Measurements from ENCODE around the gene BSN. TPM values are rescaled to one million over a fixed set of nuclear protein-coding genes. Genes with fewer than 3 reads are reported as not detected.

The BSN gene
- total and polyA plus RNA-seq, 2 donors (not counting 1 experiment from before 2014, with no cell fraction given), result 0.03 to 0.20 TPM

DNA sequence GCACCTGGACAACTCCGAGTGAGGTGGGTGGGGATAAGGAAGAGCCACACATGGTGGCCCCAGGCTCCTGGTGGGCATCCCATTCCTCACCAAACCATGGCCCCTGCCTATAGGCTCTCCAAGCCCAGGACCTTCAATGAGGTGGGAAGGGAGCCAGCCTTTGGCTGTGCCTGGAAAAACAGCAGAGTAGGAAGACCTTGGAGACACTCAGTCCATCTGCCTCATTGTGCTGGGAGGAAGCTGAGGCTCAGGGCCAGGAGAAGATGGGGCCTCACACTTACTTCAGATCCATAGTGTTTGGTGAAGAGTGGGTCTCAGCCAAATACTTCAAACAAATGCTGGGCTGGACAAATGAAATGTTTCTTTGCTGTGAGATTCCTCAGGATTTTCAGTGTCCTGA lies 72.5 kb downstream of the BSN start:
- Histone ChIP-seq H3K4me2 (replicated peaks; ENCODE audit: low read depth, low read length, poor library complexity, severe bottlenecking) (no peak overlapping the region), H2AFZ (ENCODE audit: insufficient read depth, low read depth, low read length, poor library complexity, severe bottlenecking) (no peak overlapping the region), H3K27ac (ENCODE audit: low read length in 2 of 2) (no peak overlapping the region), H3K79me2 (ENCODE audit: control insufficient read depth, insufficient read depth, low read length) (no peaks in the 10 kb centered on the region), H3K9ac (ENCODE audit: low read length) (no peak overlapping the region), H3K9me3 (ENCODE audit: control extremely low read depth in 1 of 3, control insufficient read depth in 2 of 3, insufficient read depth in 1 of 3, low read length in 2 of 3) (peaks cover 0 to 8% (median 4%) of the 10 kb centered on the region in 3 donors), H3K27me3 (replicated peaks in 1 of 4; ENCODE audit: control extremely low read depth in 1 of 4, control insufficient read depth in 3 of 4, insufficient read depth in 4 of 4, low read length in 3 of 4) (peaks cover 0 to 11% (median 4%) of the 10 kb centered on the region in 4 experiments), H3K4me3 (ENCODE audit: control extremely low read depth in 1 of 5, extremely low read depth in 1 of 5, insufficient read depth in 1 of 5, low read depth in 2 of 5, low read length in 4 of 5) (no peak overlapping the region), H4K20me1 (ENCODE audit: control insufficient read depth, insufficient read depth, low read length, poor library complexity, severe bottlenecking) (no peaks in the 10 kb centered on the region), H3K36me3 (replicated peaks in 1 of 2; ENCODE audit: control extremely low read depth in 1 of 2, control insufficient read depth in 1 of 2, extremely low read depth in 1 of 2, insufficient read depth in 2 of 2, low read length in 1 of 2) (no peaks in the 10 kb centered on the region), H3K4me1 (ENCODE audit: control insufficient read depth in 2 of 2, insufficient read depth in 2 of 2, low read length in 2 of 2) (no peaks in the 10 kb centered on the region)
- no peaks in the 10 kb centered on the region for H3K4me1 Mint-ChIP-seq
- ChIA-PET POLR2A (no interaction called here), CTCF (no interaction called here)
- no peak for TF ChIP-seq EZH2 (IDR thresholded peaks at IDR 0.05; ENCODE audit: borderline replicate concordance, insufficient read depth, low read depth, low read length, poor library complexity, severe bottlenecking)
- no peak for TF ChIP-seq CTCF (IDR thresholded peaks at IDR 0.05)
- no peak overlapping the region for H3K4me3 Mint-ChIP-seq
- H3K27ac Mint-ChIP-seq, result no peak overlapping the region
- DNase-seq (no peak), ATAC-seq (ENCODE audit: low read depth) (no peak)
- H3K9me3 Mint-ChIP-seq (ENCODE audit: insufficient read depth), result peaks cover 1% of the 10 kb centered on the region
- H3K27me3 Mint-ChIP-seq, result peaks cover 17% of the 10 kb centered on the region
- WGBS (ENCODE audit: insufficient coverage), result no CpG with 5 or more reads among the region's 1 CpG
- intact Hi-C loops (cut with micrococcal nuclease), result no loop called here

DNA sequence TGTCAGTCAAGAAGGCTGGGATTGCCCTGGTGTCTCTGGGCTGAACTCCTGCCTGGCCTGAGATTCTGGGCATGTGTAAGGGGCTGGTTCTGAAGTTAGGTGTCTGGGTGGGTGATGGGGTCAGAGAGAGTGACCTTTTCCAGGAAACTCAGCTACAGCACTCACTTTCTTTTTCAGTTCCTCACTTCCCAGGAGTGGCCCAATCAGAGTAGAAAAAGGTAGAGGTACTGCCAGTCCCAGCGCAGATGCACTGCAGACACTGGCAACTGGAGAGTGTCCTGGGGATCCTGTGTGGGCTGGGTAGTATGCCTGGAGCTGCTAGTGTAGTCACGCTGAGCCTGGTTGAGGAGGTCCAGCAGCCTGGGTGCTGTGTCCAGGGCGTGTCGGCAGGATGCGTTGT lies 73.4 kb downstream of the BSN start:
- WGBS (ENCODE audit: insufficient coverage), result 90% methylated on average over 5 of the region's 5 CpGs
- Histone ChIP-seq H3K27me3 (replicated peaks in 1 of 4; ENCODE audit: control extremely low read depth in 1 of 4, control insufficient read depth in 3 of 4, insufficient read depth in 4 of 4, low read length in 3 of 4) (peaks cover 0 to 14% (median 4%) of the 10 kb centered on the region in 4 experiments), H3K9me3 (ENCODE audit: control extremely low read depth in 1 of 3, control insufficient read depth in 2 of 3, insufficient read depth in 1 of 3, low read length in 2 of 3) (peaks cover 0 to 8% (median 5%) of the 10 kb centered on the region in 3 donors), H3K27ac (ENCODE audit: low read length in 2 of 2) (no peak overlapping the region), H3K4me2 (replicated peaks; ENCODE audit: low read depth, low read length, poor library complexity, severe bottlenecking) (no peak overlapping the region), H3K9ac (ENCODE audit: low read length) (no peak overlapping the region), H3K79me2 (ENCODE audit: control insufficient read depth, insufficient read depth, low read length) (no peaks in the 10 kb centered on the region), H3K36me3 (replicated peaks in 1 of 2; ENCODE audit: control extremely low read depth in 1 of 2, control insufficient read depth in 1 of 2, extremely low read depth in 1 of 2, insufficient read depth in 2 of 2, low read length in 1 of 2) (no peaks in the 10 kb centered on the region), H2AFZ (ENCODE audit: insufficient read depth, low read depth, low read length, poor library complexity, severe bottlenecking) (no peak overlapping the region), H4K20me1 (ENCODE audit: control insufficient read depth, insufficient read depth, low read length, poor library complexity, severe bottlenecking) (no peaks in the 10 kb centered on the region), H3K4me3 (ENCODE audit: control extremely low read depth in 1 of 5, extremely low read depth in 1 of 5, insufficient read depth in 1 of 5, low read depth in 2 of 5, low read length in 4 of 5) (no peak overlapping the region), H3K4me1 (ENCODE audit: control insufficient read depth in 2 of 2, insufficient read depth in 2 of 2, low read length in 2 of 2) (no peaks in the 10 kb centered on the region)
- ATAC-seq (ENCODE audit: low read depth) (no peak), DNase-seq (no peak)
- Mint-ChIP-seq H3K27me3 (peaks cover 17% of the 10 kb centered on the region), H3K4me3 (no peak overlapping the region), H3K9me3 (ENCODE audit: insufficient read depth) (peaks cover 4% of the 10 kb centered on the region), H3K27ac (no peak overlapping the region), H3K4me1 (no peaks in the 10 kb centered on the region)
- ChIA-PET POLR2A (no interaction called here), CTCF (no interaction called here)
- TF ChIP-seq CTCF (IDR thresholded peaks at IDR 0.05) (no peak), EZH2 (IDR thresholded peaks at IDR 0.05; ENCODE audit: borderline replicate concordance, insufficient read depth, low read depth, low read length, poor library complexity, severe bottlenecking) (no peak)
- intact Hi-C loops (cut with micrococcal nuclease), result no loop called here
